ENCODE data around the gene OR2D3.
"Not testable (repeated sequence)": the region's sequence is repeated elsewhere in the genome, so short reads cannot be mapped to it uniquely, and the experiment has no call there.

The OR2D3 gene

DNA sequence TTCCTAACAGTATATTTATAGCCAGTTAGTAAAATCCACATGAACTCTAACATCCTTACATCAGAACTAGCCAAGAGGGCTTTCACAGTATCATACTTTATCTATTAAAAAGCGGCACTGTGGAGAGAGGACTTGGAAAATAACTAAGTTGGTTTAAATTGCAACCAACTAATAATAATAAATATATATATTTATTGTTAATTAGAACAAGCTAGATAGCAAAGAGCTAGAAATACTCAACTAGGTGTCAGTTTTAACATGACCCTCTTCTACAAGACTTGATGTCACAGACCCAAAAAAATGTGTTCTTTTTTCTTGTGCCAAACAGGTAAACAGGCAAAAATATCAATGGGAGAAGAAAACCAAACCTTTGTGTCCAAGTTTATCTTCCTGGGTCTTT is at the start of gene OR2D3:
OR2D3 (plus strand) TSS at position 301 of the 400 bp plus-strand sequence; CDS start at position 301, 0 bp downstream.
- no peak for DNase-seq (ENCODE audit: low read depth)

DNA sequence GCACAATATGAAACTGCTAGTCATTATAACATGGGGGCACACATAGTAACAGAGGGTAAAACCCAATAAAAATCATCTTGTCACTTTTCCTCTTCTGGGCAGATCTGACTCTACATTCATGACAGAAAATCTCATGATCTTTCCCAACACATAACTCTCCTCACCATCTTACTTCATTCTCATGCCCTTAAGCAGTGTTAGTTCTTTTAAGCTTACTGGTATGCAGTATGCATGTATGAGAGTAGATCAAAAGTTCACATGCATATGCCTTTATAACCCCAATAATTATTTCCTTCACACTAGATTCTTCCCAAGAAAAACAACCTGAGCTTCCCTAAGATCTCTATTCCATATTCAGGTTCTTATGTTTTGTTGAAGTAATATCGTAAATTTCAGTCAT is 49.5 kb upstream of the OR2D3 start:
- no peak for DNase-seq (ENCODE audit: low read depth)

DNA sequence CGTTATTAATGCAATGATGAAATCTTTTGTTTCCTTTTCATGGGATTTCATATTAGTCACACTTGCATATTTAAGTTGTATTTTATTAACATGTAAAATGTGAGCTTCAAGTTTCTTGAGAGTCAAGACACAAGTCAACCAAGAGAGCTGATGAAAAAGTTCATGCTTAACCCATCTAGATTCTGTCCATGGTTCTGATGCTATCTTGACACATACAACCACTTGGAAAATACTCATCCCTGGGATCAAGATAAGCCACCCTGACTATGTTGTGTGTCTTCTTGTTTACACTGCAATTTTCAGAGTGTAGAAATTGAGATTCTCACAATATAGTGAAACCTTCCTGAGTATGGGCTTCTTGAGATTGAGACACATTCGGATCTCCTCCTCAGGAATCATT is 45.0 kb upstream of the OR2D3 start:
- no peak for DNase-seq (ENCODE audit: low read depth)

DNA sequence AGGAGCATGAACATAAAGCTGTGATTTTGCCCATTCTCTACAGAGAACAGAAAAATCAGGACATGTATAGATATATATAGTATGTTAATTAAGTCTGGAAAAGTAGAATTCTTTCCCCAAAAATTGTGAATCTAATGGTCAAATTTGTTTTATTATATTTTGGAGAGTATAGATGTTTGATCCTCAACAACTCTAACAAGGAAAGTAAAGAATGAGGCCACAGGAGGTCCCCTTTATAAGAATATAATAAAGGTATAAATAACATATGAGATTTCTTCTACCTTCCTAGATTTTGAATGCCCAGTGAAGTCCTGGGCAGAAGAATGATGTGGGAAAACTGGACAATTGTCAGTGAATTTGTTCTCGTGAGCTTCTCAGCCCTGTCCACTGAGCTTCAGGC is 44.5 kb upstream of the OR2D3 start, which contains the start of gene OR10A4:
OR10A4 (plus strand) TSS at position 301 of the 400 bp plus-strand sequence; CDS start at position 324, 23 bp downstream.
- DNase-seq (ENCODE audit: low read depth), result no peak

- no peak for DNase-seq (ENCODE audit: low read depth)
These were observed 43.9 kb upstream of the OR2D3 start for GRCh38 chr11:6876914-6877313.

DNA sequence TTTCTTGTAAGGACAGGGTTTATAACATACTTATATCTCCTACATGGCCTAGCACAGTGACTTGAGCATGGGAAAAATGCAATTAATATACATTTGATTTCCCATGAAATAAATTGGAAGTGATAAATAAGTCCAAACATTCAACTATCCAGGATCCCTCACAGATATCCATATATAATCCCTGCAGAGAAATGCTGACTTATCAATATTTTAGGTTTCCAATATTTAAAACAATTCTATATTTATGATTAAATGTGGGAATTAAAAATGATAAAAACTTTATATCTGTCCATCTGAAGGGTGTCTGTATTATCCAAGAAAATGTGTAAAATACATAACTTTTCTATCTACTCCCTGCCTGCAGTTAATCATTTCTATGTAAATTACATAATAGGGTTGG is 38.1 kb upstream of the OR2D3 start:
- no peak for DNase-seq (ENCODE audit: low read depth)

DNA sequence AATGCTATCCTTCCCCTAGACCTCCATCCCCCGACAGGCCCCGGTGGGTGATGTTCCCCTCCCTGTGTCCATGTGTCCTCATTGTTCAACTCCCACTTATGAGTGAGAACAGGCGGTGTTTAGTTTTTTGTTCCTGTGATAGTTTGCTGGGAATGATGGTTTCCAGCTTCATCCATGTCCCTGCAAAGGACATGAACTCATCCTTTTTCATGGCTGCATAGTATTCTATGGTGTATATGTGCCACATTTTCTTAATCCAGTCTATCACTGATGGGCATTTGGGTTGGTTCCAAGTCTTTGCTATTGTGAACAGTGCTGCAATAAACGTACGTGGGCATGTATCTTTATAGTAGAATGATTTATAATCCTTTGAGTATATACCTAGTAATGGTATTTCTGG is 33.1 kb upstream of the OR2D3 start:
- not testable (repeated sequence) for DNase-seq (ENCODE audit: low read depth)

DNA sequence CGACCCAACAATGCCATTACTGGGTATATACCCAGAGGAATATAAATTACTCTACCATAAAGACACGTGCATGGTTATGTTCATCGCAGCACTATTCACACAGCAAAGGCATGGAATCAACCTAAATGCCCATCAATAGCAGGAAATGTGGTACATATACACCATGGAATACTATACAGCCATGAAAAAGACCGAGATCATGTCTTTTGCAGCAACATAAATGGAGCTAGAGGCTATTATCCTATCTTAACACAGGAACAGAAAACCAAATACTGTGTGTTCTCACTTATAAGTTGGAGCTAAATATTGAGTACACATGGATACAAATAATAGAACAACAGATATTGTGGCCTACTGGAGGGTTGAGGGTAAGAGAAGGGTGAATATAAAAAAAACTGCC is 32.0 kb upstream of the OR2D3 start:
- DNase-seq (ENCODE audit: low read depth), result no peak

DNA sequence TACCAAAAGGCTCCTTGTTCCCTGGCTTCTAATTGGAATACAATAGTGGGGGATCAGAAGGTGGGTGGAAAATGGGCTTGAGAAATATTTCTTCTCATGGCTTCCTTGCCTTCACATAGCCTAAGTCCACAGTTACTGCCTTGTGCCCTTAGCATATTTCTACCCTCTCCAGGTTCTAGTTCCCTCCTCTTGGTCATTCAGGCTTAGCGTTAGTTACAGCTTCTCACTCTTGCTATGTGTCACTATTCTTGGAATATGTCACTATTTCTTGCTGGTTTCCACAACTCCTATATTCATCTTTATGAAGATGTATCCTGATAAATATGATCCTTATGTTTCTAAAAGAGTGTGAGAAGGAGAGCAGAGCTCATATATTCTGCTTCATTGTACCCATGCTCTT is 31.0 kb upstream of the OR2D3 start:
- DNase-seq (ENCODE audit: low read depth), result no peak

DNA sequence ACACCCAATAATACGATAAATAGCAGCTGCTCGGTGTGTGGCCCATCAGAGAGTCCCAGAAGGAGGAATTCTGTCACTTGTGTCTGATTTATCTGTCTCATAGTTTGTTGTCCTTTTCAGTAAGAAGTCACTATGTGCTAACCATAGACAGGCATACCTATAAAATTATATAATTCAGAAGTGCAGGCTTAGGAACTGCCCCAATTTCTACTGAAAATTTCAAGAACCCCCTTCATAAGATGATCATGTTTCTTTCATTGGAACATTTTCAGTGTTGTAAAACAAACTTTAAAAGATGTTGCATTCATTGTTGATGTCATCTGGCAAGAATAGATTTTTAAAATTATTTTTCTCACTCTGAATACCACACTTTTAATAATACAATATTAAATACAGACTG is 28.4 kb upstream of the OR2D3 start, which contains the start of gene OR2D2:
OR2D2 (minus strand) TSS at position 101 of the 400 bp plus-strand sequence; CDS start at position 101, 0 bp downstream.
- no peak for DNase-seq (ENCODE audit: low read depth)

DNA sequence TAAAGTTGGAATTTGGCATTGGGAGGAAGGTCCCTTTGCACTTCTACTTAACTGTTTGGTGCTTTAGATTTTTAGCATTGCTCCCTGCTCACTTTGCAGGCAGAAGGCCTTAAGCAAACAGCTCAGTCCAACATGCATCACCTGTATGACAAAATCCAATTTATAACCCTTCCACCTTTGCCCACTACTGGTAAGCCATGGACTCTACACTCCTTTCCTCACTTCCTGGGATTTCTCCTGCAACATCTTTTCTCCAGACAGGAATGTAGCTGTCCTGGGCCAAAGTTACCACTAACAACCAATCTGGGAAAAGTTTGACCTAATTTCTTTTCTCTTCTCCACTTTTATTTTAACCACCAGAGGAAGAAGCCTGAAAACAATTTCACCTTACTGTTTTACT is 26.7 kb upstream of the OR2D3 start:
- DNase-seq (ENCODE audit: low read depth), result no peak

- no peak for DNase-seq (ENCODE audit: low read depth)
These were observed 25.8 kb upstream of the OR2D3 start for GRCh38 chr11:6895010-6895409.

DNA sequence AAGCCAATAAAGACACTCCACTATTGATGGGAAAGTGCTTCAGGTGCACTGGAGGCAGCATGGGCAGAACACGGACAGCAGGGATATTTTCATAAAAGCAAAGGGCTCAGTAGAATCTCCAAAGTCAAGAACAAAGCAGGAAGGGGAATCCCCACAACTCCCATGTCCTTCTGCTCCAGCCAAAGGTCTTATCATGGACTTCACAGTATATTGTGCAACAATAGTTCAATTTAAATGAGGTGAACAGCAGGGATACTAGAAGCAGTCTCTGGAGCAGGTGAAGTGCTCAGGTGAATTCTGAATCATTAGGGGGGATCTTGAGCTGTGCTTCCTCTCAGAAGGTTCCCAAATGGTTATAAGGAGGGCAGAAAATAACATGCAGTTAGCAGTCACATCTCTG is 21.9 kb upstream of the OR2D3 start:
- no peak for DNase-seq (ENCODE audit: low read depth)

GRCh38 chr11:6900327-6900999 is 20.3 kb upstream of the OR2D3 start:
- peak; percentile 2 for DNase-seq (ENCODE audit: low read depth)

- not testable (repeated sequence) for DNase-seq (ENCODE audit: low read depth)
These were observed 16.0 kb upstream of the OR2D3 start for GRCh38 chr11:6904804-6905203.

DNA sequence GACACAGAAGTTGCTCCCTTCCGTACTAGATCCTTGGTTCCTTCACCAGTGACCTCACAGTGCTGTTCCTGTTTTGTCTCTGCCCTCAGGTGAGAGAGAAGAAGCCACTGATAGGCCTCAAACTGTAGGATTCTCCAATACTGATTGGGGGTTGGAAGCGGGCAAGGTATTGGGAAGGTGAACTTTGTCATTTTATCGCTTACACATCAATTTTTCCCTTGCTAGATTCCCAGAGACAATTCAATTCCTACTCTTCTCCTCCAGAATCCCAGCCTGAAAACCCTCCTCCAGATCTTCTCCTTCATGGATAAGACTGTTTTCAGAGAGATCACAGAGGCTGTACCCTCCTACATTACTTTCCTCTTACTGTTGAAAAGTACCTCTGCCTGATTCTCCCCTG is 9.4 kb upstream of the OR2D3 start:
- no peak for DNase-seq (ENCODE audit: low read depth)

- DNase-seq (ENCODE audit: low read depth), result no peak
These were observed 8.9 kb upstream of the OR2D3 start for GRCh38 chr11:6911948-6912347.

- DNase-seq (ENCODE audit: low read depth), result no peak
These were observed 1.1 kb upstream of the OR2D3 start for GRCh38 chr11:6919698-6920097.

DNA sequence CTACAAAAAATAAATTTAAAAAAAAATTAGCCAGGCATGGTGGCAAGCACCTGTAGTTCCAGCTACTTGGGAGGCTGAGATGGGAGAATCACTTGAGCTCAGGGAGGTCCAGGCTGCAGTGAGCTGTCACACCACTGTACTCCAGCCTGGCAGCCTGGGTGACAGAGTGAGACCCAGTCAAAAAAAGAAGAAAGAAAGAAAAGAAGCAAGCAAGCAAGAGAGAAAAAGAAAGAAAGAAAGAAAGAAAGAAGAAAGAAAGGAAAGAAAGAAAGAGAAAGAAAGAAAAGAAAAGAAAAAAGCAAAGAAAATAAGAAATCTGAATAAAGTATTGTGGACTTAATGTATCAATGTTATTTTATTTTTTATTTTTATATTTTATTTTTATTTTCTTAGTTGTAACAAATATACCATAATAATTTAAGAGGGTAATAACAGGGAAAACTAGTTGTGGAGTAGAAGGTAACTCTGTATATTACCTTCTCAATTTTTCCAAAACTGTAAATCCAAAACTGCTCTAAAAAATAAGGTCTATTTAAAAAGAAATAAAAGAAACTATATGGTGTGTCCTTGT is 4.3 kb downstream of the OR2D3 start:
- DNase-seq (ENCODE audit: low read depth), result no peak

DNA sequence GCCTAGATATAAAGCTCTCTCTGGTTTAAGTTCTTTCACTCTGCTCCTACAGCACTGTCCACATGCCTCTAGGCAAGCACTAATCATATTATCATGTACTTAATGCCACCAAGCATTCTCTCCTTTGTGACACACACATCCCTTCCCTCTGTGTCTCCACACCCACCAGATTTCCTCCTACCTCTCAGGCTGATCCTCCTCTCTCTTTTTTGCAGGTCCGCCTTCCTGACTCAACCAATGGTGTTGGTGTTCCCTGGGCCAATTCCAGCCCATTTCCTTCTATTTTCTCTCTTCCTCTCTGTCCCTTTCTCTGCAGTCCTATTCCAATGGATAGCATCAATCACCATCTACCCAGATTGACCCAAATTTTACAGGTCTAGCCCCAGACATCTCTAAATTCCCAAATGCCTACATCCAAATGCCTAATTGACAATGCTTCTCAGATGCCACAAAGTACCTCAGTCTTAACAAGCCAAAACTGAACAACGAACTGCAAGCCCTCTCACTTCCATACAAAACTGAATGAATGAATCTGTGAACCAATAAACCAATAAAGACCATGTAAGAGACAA is 4.9 kb downstream of the OR2D3 start:
- no peak for DNase-seq (ENCODE audit: low read depth)

GRCh38 chr11:6926208-6927029 is 5.6 kb downstream of the OR2D3 start, which contains the start of gene ZNF215:
Gene ZNF215 (plus strand): TSS chr11:6926426. CDS start chr11:6932273, 5,847 bp downstream.
- peak; percentile 77 for DNase-seq (ENCODE audit: low read depth)

GRCh38 chr11:6927030-6927617 is 6.3 kb downstream of the OR2D3 start:
- peak; percentile 8 for DNase-seq (ENCODE audit: low read depth)
